CD4-positive, alpha-beta T cell treated with Interleukin-6 for 4 hours (primary cell): Measurements from ENCODE around the gene SLC3A2.
"Not testable (repeated sequence)": the region's sequence is repeated elsewhere in the genome, so short reads cannot be mapped to it uniquely, and the experiment has no call there.

Experiments used
- DNase-seq: peaks from one replicate; pipeline ENCODE4 v3.0.0-alpha.2; 2020; ENCODE audit warnings: mixed read lengths

Gene SLC3A2

GRCh38 chr11:62880803-62881578 lies at the start of gene SLC3A2:
Gene SLC3A2 (plus strand): TSS chr11:62880896. CDS start chr11:62881024, 128 bp downstream.
- peak; percentile 91 for DNase-seq

GRCh38 chr11:62830904-62831519 lies 49.7 kb upstream of the SLC3A2 start:
- no peak for DNase-seq

GRCh38 chr11:62831520-62832335 lies 49.0 kb upstream of the SLC3A2 start, which contains the start of gene STX5:
Gene STX5 (minus strand): TSS chr11:62832051. CDS start chr11:62831243, 808 bp downstream.
- peak; percentile 100 for DNase-seq

GRCh38 chr11:62832336-62833234 lies 48.1 kb upstream of the SLC3A2 start, which contains the start of gene TEX54:
Gene TEX54 (minus strand): TSS chr11:62832841.
- no peak for DNase-seq

GRCh38 chr11:62835336-62835735 lies 45.4 kb upstream of the SLC3A2 start:
- DNase-seq, result no peak

GRCh38 chr11:62839050-62839945 lies 41.4 kb upstream of the SLC3A2 start, which contains the start of gene WDR74:
Gene WDR74 (minus strand): TSS chr11:62839590. CDS start chr11:62839570, 20 bp downstream.
- DNase-seq, result peak; percentile 95

- DNase-seq, result peak; percentile 64
These were observed 39.9 kb upstream of the SLC3A2 start for GRCh38 chr11:62840721-62841360.

- DNase-seq, result peak; percentile 84
These were observed 39.1 kb upstream of the SLC3A2 start for GRCh38 chr11:62841361-62842170.

GRCh38 chr11:62842171-62842741 lies 38.4 kb upstream of the SLC3A2 start:
- DNase-seq, result peak; percentile 46

- DNase-seq, result not testable (repeated sequence)
These were observed 37.8 kb upstream of the SLC3A2 start for GRCh38 chr11:62842891-62843290.

GRCh38 chr11:62843466-62843865 lies 37.2 kb upstream of the SLC3A2 start:
- DNase-seq, result no peak

- DNase-seq, result no peak
These were observed 36.5 kb upstream of the SLC3A2 start for GRCh38 chr11:62844154-62844553.

- no peak for DNase-seq
These were observed 34.5 kb upstream of the SLC3A2 start for GRCh38 chr11:62846177-62846576.

- DNase-seq, result no peak
These were observed 32.9 kb upstream of the SLC3A2 start for GRCh38 chr11:62847767-62848314.

- DNase-seq, result no peak
These were observed 29.5 kb upstream of the SLC3A2 start for GRCh38 chr11:62850911-62851806.

- DNase-seq, result no peak
These were observed 28.7 kb upstream of the SLC3A2 start for GRCh38 chr11:62851807-62852522.
